A673 (cell line): ENCODE results near the gene FBXL17. TPM values are rescaled to one million over a fixed set of nuclear protein-coding genes. Genes with fewer than 3 reads are reported as not detected.

Source experiments
- BruUV-seq: library from RNA; stranded (reverse); fragments of 400-500 nt; replicated peaks from 2 replicates; lab custom pipeline; 2021; lab: Mats Ljungman, UMichigan
- CTCF ChIA-PET: fragments of 300-600 bp; sonication (Branson Sonifier 250); formaldehyde crosslinking; loops from one replicate; lab custom pipeline; 2022; ENCODE audit warnings: antibody characterized with exemption; lab: Charles Lee
- POLR2A ChIA-PET: fragments of 300-600 bp; sonication (Branson Sonifier 250); formaldehyde crosslinking; loops from one replicate; lab custom pipeline; 2022; ENCODE audit warnings: antibody characterized with exemption; ENCODE audit not compliant: low non-redundant PET; lab: Charles Lee
- DNase-seq: peaks from one replicate; pipeline ENCODE4 v3.0.0-alpha.2; 2015; ENCODE audit warnings: low spot score
- H3K27ac ChIP-seq: fragments of 200-600 bp; sonication (generic); 2 replicates; pipeline ENCODE4 v1.5.1; 2016; ENCODE audit warnings: mixed run types, low read depth, mild to moderate bottlenecking, mixed read lengths, antibody characterized with exemption, low read length; ENCODE audit not compliant: poor library complexity, severe bottlenecking
- H3K27me3 ChIP-seq: fragments of 200-600 bp; sonication (generic); replicated peaks from 2 replicates; pipeline ENCODE4 v1.6.1; 2017; ENCODE audit warnings: mixed run types, low read depth, mild to moderate bottlenecking, mixed read lengths, antibody characterized with exemption, low read length; ENCODE audit not compliant: insufficient read depth, poor library complexity
- H3K36me3 ChIP-seq: fragments of 200-600 bp; sonication (generic); 2 replicates; pipeline ENCODE4 v1.6.1; 2016; ENCODE audit warnings: mixed run types, mild to moderate bottlenecking, mixed read lengths, antibody characterized with exemption, low read length; ENCODE audit not compliant: insufficient read depth, poor library complexity, severe bottlenecking
- H3K4me1 ChIP-seq: fragments of 200-600 bp; sonication (generic); 2 replicates; pipeline ENCODE4 v1.6.1; 2017; ENCODE audit warnings: mixed run types, mild to moderate bottlenecking, mixed read lengths, antibody characterized with exemption, low read length; ENCODE audit not compliant: insufficient read depth, poor library complexity, severe bottlenecking
- H3K4me3 ChIP-seq: fragments of 200-600 bp; sonication (generic); 2 replicates; pipeline ENCODE4 v1.5.1; 2016; ENCODE audit warnings: low read depth, mixed run types, mild to moderate bottlenecking, mixed read lengths, low read length; ENCODE audit not compliant: poor library complexity, severe bottlenecking
- H3K9me3 ChIP-seq: fragments of 200-600 bp; sonication (generic); 2 replicates; pipeline ENCODE4 v1.6.1; 2016; ENCODE audit warnings: mixed run types, low read depth, mild to moderate bottlenecking, mixed read lengths, antibody characterized with exemption, low read length; ENCODE audit not compliant: poor library complexity, severe bottlenecking
- CTCF ChIP-seq: fragments of 300-800, 200-600 bp; sonication (generic); conservative IDR thresholded peaks from 2 replicates; pipeline ENCODE4 v1.5.1; 2017; ENCODE audit warnings: low read depth, mild to moderate bottlenecking, antibody characterized with exemption, low read length, moderate library complexity, mixed read lengths
- EZH2 ChIP-seq: fragments of 200-600 bp; sonication (generic); IDR thresholded peaks from 2 replicates; pipeline ENCODE4 v1.6.1; 2017; ENCODE audit warnings: borderline replicate concordance, low read depth, mild to moderate bottlenecking, mixed read lengths, antibody characterized with exemption, low read length; ENCODE audit not compliant: poor library complexity, severe bottlenecking
- intact Hi-C: fragments of 100-400 bp; cut with micrococcal nuclease; formaldehyde crosslinking; loops from one replicate; pipeline ENCODE4 v1.10.0; 2022; ENCODE audit not compliant: unreplicated experiment
- total RNA-seq: library from RNA; stranded (reverse); gene quantifications from 2 replicates; pipeline ENCODE4 v1.2.3, GENCODE V29; 2021

FBXL17 gene
- total RNA-seq, 1 experiment from 2014 or later: 5.7 TPM

DNA sequence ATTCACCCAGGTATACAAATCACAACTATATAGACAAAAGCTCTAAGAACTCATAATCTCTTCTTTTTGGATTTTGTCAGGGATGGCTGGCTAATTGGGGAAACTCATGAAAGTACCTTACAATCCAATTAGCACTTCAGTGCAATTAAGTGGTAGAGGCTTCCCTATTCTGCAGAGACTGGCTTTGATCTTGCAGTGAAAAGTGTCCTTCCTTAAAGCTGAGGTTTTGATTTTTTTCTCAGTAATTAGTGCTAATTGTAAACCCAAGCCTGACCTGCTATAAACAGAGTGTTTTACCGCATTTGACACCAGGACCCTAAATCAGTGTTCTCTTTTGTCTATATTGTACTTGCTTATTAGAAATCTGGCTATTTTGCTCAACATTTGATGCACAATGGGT lies 417.2 kb downstream of the FBXL17 start:
- BruUV-seq: no TSS peak
- H3K4me3 ChIP-seq: no peak overlapping the region
- no peaks in the 10 kb centered on the region for H3K27me3 ChIP-seq
- H3K4me1 ChIP-seq: no peaks in the 10 kb centered on the region
- intact Hi-C loops: no loop called here
- no peak for TF ChIP-seq CTCF
- ChIA-PET POLR2A (no interaction called here), CTCF (no interaction called here)
- DNase-seq: no peak
- H3K27ac ChIP-seq: no peak overlapping the region
- no peaks in the 10 kb centered on the region for H3K9me3 ChIP-seq
- H3K36me3 ChIP-seq: no peaks in the 10 kb centered on the region

DNA sequence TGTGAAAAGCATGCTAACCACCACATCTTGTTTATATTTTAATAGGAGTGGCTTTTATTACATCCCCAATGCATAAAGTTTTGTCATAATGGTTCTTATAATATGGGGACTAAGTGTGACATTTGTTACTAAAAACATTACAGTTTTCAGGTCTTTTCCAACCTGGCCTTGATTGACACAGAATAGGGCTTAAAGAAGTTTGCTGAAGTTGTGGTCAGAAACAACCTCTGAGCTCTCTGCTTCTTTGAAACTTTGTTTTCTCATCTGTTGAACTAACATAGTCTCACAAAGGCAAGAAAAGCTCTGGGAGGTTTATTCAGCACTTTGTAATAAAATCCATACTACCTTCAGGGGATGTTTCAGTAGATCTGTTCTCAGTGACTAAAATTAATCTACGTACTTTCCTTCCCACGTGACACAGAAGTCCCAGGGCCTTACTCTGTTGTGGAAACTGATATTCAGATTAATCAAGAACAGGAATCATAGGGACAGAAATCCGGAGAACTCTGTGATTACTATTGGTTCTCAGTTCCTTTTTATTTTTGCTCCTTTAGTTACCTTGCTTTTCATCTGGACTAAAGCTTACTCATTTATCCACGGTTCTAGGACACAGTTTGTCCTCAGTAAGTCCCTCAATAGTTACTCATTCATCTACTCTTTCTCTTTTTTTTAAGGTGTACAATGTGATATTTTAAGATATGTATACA lies 422.2 kb downstream of the FBXL17 start:
- Histone ChIP-seq H3K27me3 (no peaks in the 10 kb centered on the region), H3K27ac (no peak overlapping the region), H3K4me1 (peaks cover 8% of the 10 kb centered on the region), H3K4me3 (no peak overlapping the region), H3K36me3 (no peaks in the 10 kb centered on the region), H3K9me3 (no peaks in the 10 kb centered on the region)
- POLR2A ChIA-PET: no interaction called here
- DNase-seq: no peak
- BruUV-seq: no TSS peak
- intact Hi-C loops: no loop called here
- TF ChIP-seq CTCF: no peak
- TF ChIP-seq EZH2: no peak
- CTCF ChIA-PET: no interaction called here

DNA sequence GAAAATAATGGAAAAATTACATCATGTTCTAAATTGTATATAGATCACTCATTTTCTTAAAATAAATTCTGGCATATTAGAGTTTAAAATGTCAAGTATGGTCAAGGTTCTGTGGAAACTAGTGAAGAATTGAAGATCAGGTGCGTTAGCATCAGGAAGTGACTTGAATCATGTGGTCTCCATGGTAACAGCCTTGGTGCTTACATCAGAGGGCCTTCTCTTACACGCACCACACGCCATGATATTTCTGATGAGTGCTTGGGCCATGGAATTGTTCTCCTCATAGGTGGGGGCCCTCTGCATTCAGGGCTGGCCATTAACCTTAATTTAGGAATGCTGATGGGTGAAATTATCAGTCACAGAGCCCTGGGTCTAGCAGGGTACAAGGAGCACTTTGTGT lies 423.0 kb downstream of the FBXL17 start:
- intact Hi-C loops: no loop called here
- POLR2A ChIA-PET: no interaction called here

More for the DNA sequence above, 423.0 kb downstream of the FBXL17 start:
- H3K4me1 ChIP-seq: peaks cover 13% of the 10 kb centered on the region
- H3K4me3 ChIP-seq: no peak overlapping the region
- H3K36me3 ChIP-seq: no peaks in the 10 kb centered on the region
- no peak for TF ChIP-seq CTCF
- TF ChIP-seq EZH2: no peak
- no peaks in the 10 kb centered on the region for H3K27me3 ChIP-seq
- DNase-seq: no peak
- H3K9me3 ChIP-seq: no peaks in the 10 kb centered on the region
- no TSS peak for BruUV-seq
- CTCF ChIA-PET: no interaction called here
- H3K27ac ChIP-seq: no peak overlapping the region
